Retina (tissue), 1 donor: Measurements from ENCODE around the gene SH3PXD2B.
"Not testable (repeated sequence)": the region's sequence is repeated elsewhere in the genome, so short reads cannot be mapped to it uniquely, and the experiment has no call there.

Experiments
- DNase-seq: peaks from one replicate; pipeline ENCODE4 v3.0.0-alpha.2; 2016

Gene SH3PXD2B

GRCh38 chr5:172396220-172396619 lies 58.1 kb downstream of the SH3PXD2B start:
- DNase-seq, result no peak

GRCh38 chr5:172395483-172395882 lies 58.8 kb downstream of the SH3PXD2B start:
- no peak for DNase-seq

DNA sequence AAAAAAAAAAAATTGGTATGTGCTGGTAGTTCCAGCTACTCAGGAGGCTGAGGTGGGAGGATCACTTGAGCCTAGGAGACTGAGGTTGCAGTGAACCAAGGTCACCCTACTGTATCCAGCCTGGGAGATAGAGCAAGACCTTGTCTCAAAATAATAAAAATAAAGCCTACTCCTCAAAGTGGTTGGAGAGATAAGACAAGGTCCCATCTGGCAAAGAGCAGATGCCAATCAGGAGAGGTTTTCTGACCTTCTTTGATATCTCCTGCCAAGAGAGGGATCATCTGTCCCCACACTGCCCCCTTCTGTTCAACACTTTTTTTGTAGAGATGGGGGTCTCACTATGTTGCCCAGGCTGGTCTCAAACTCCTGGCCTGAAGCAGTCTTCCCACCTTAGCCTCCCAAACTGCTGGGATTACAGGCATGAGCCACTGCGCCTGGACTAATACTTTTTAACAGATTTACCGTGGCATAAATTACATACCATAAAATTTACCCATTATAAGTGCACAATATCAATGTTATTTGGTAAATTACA lies 64.7 kb downstream of the SH3PXD2B start:
- DNase-seq, result no peak

- no peak for DNase-seq
Measured at GRCh38 chr5:172388246-172388733, 66.0 kb downstream of the SH3PXD2B start.

DNA sequence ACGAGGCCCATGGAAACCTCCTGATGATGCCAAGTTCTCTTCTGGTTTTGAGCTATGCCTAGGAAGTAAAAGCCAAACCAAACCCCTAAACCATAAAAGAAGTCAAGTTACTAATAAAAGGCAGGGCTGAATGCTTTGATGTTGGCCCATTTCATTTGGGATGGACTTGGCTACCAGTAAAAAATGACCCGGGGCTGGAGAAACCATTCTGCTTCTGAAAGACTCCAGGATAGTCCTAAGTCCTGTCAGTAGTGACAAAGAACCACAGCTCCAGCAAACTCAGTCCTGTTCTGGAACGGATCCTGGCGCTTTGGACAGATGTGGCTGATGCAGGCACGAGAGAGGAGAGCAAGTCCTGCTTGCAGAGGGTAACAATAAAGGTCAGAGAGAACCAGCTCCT lies 68.6 kb downstream of the SH3PXD2B start:
- DNase-seq, result no peak

DNA sequence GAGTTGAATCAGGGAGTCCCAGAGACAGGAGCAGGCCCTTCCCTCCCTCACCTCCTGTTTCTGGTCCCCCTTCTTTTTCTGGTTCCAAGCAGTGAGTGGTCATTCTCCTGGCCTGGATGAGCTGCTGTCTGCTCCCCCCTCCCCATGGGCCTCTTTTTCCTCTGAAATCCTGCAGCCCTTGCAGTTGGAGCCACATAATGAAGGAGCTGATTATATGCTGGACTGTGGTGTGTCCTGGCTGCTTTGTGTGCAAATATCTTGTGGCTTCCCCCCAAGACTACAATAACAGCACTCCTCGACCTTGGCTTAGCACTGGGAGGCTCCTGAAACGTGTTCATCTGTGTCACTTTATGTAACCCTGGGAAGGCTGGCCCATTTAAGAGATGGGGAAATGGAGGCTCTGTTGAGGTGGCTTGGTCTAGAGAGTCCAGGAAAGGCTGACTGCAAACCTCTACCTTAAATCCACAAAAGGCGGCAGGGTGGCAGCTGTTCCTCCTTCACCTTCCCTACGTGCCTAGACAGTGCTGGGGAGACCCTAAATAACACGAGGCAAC lies 69.2 kb downstream of the SH3PXD2B start:
- no peak for DNase-seq

DNA sequence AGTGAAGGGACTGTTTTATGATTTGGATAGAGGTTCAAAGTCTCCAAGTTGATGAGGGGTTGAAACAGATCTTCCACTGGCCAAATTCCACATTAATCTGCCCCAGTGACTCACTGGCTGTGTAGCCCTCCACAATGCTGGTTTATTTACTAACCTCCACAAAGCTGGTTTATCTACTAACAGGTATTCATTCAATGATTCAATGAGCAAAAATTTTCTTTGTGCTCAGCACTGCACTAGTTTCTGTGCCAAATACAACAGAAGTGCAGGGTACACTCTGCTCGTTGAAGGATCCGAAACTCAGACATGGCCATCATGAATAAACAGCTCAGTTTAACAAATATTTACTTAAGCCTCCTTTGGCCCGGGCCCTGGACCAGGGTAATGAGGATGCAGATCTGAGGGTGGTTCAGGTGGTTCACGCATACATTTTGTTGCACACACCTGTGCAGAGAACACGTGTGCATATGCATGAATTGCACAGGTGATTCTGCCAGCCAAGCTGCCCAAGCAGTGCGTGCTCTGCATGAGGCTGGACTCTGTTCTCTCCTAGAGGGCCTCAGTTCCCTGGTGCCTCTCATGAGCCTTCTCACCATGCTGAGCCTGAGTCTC lies 71.0 kb downstream of the SH3PXD2B start:
- DNase-seq, result no peak

GRCh38 chr5:172380987-172381643 lies 73.2 kb downstream of the SH3PXD2B start:
- DNase-seq, result no peak

DNA sequence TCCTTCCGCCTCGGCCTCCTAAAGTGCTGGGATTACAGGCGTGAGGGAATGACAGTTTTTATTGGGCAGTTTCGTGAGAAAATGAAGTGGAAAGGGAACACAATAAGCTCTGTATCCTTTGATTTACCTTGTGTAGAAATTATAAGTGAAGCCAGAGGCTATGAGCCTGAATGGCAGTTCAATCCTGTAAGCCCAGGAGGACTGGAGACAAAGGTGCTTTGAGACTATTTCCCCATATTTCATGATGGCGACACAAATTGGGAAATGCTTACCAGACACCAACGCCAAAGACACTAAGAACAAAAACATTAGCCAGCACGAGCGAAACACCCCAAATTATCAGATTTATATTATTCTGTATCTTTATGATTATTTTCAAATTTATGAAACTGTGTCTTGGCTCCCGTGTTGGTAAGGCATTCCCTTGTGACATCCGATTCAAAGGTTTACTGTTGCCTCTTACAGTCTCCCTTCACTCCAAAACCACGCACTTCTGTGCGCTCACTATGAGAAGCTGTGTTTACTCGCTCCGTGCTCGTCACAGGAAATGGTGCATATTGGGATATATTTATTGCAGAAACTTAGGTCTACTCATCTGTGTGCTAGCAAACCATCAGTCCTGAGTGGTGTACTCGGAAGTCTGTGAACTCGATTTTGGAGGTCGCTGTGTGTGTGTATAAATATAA lies 73.9 kb downstream of the SH3PXD2B start:
- no peak for DNase-seq

DNA sequence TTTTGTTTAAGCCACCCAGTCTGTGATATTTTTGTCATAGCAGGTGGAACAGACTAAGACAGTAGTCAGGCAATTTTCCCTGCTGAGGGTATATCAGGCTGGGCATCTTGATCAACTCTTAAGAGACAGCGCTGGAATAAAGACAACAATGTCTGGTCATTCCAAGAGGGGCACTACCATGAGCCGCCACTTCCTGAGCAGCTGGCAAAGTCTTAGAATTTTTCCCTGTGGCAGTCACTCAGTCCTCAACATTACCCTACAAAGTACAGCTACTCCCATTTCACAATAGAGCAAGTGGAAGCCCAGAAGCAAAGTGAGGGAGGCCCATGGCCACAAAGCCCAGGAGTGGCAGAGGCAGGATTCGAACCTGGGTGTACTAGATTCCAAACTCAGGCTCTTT lies 74.8 kb downstream of the SH3PXD2B start:
- DNase-seq, result no peak

DNA sequence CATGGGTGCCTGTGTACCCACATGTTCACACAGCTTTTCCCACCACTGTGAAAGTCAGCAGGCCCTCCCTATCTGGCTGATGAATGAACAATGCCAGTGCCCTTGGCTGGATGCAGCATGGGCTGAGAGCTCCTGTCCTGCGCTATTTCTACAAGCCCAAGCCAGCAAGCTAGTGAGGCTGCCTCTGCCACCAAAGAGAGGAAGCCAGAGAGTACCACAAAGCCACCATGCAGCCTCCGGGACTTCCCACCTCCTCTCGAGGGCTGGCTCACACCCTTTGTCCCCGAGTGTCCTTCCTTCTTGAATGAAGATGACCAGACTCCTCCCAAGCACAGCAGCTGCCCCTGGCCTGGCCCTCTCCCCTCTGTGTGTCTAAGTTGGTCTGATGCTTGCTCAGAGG lies 76.5 kb downstream of the SH3PXD2B start:
- no peak for DNase-seq

DNA sequence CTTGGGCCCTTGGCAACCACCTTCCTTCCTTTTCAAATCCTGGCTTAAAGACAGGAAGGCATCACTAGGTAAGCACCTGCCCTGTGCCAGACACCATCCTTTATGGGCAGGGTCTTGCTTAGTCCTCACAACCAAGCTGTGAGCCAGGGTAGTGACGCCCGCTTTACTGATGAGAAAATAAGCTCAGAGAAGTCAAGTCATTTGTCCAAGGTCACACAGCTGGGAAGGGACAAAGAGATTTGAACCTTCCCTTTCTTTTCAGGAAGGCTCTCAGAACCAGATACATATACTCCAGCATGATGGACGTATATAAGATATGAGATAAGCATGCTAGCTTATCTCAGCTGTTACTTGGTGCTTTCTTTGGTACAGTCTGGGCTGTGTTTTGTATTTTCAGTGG lies 76.9 kb downstream of the SH3PXD2B start:
- DNase-seq, result no peak

DNA sequence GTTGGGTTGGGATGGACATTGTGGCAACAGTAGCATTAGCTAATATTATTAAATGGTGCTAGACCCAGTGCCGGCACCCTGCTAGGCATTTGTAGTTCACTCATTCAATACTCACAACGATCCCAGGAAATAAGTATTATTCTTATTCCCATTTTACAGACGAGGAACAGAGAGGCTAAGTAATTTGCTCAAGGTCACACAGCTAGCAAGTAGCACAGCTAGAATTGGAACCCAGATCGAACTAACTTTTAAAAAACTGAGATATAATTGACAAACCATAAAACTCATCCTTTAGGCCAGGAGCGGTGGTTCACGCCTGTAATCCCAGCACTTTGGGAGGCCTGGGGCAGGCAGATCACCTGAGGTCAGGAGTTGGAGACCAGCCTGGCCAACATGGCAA lies 79.5 kb downstream of the SH3PXD2B start:
- DNase-seq, result no peak

- no peak for DNase-seq
Measured at GRCh38 chr5:172373680-172374079, 80.6 kb downstream of the SH3PXD2B start.

DNA sequence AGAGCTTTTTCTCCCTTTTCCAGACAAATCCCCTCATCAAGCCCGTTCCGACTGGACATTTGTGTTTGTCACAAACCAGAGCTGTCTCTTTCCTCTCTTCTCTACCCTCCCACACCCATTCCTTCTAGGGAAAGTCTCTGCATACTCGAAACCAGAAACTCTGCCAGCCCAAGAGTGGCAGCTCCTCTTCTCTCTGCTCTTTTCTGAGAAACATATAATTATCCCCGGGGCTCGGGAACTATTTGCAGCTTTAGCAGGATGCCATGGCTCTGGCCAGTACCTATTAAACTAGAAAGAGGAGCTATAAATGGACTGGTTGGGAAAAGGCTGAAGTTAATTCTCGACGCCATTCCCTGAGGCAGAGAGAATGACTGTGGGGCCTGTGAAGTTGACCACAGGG lies 82.6 kb downstream of the SH3PXD2B start:
- DNase-seq, result no peak

DNA sequence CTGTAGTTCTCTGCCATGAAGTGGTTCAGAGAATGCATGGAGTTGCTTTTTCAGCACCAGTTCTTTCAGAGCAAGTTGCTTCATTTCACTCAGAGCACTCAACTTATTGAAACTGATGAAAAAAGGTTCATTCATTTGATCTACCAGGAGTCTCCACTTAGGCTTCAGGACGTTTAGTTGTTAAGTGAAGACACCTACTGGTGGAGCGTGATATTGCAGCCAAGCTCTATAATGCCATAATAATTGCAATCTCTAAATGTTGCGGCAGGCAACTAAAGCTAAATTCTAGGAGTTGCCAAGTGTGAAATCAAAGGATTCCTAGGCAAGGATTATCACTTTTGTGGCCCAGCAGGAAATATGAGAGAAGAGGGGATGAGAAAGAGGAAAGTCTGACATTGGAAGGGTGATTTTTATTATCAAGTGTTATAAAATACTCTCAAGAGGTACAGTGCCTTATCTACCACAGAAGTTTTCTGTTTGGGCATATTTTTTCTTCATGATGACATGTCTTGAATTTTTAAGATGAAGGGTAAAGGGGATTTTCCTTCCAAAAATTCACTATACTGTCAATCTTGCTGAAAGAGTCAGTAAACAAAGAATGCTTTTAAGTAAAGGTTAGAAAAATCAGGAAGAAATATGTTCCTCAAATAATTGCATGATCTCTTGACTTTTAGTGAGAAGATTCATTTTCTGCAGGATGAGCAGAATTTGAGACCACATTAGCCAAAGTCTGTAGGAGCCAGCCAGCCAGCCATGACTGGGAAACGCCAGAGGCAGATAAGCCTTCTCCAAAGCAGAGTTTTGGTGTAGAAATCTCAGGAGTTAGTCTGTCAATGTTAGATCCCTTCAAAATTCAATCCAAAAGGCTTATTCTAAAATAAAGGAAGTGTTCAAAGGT lies 83.4 kb downstream of the SH3PXD2B start:
- DNase-seq, result no peak

GRCh38 chr5:172370237-172370640 lies 84.1 kb downstream of the SH3PXD2B start:
- DNase-seq, result peak; percentile 10

GRCh38 chr5:172368699-172369098 lies 85.6 kb downstream of the SH3PXD2B start:
- not testable (repeated sequence) for DNase-seq

DNA sequence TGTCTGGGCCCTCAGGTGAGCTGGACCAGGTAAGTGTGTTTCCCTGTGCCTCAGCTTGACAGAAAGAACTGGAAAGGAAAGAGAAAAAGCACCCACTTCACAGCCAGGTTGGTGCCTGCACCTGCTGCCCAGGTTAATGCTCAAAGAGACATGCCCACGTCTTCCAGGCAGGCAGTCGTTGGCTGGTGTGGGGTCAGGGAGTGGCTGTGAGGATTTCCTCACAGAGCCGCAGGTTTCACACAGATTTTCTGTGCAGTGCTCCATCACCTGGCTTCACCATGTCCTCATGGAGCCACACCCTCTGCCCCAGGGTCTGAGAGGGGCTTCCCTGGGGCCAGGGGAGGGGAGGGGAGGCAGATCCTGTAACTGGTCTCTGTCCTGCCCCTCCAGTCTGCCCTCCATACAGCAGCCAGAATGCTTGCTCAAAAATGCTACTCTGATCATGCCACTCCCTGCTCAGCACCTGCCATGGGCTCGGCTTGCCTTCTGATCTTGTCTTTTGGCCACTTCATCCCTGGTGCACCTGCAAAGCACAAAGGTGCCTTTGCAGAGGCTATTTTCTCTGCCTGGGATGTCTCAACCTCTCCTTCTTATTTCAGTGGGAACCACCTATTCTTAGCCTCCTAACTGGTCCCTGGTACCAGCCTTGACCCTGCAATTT lies 88.2 kb downstream of the SH3PXD2B start:
- DNase-seq, result no peak

DNA sequence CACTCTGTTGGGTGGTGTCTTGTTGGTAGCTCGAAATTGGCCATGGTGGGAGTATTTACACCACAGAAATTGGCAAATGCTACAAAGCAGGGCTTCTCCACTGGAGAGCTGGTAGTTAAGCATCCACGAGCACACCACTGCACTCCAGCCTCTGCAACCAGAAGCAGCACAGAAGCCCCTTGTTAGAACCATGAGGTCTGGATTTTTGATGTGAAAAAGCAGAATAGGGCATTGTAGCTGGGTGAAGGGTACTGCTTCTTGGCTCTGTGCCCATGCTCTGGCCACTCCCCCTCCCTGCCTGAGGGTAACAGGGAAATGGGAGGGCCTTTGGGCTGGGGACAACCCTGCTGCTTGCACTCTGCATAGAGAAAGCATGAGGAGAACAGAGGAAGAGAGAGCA lies 89.6 kb downstream of the SH3PXD2B start:
- no peak for DNase-seq

- no peak for DNase-seq
Measured at GRCh38 chr5:172362755-172363154, 91.6 kb downstream of the SH3PXD2B start.
